K562 (cell line): Measurements from ENCODE around the gene SUPT20HL1. TPM values are rescaled to one million over a fixed set of nuclear protein-coding genes. Genes with fewer than 3 reads are reported as not detected.

Source experiments
- ATAC-seq: fragments of 200-7000 bp; cut with Tn5 transposase; 3 replicates; pipeline ENCODE4 v1.9.1; 2020; ENCODE audit warnings: moderate library complexity
- BruUV-seq: library from RNA; stranded (reverse); fragments of 400-500 nt; replicated peaks from 2 replicates; lab custom pipeline; 2021; lab: Mats Ljungman, UMichigan
- CTCF ChIA-PET: fragments of 300-600 bp; formaldehyde crosslinking; extraction: SDS; loops from one replicate; lab custom pipeline; 2021; ENCODE audit warnings: low intra/inter-chr PET ratio; lab: Yijun Ruan, JAX
- POLR2A ChIA-PET: fragments of 300-600, 350-650 bp; sonication (Branson Sonifier 250); formaldehyde crosslinking; extraction: SDS; loops from one replicate; lab custom pipeline; 2021; ENCODE audit warnings: antibody characterized with exemption, inconsistent platforms; lab: Yijun Ruan, JAX
- DNase-seq, 4 experiments: peaks; one replicate each; pipeline versions ENCODE4 v3.0.0 to v3.0.0-alpha.2; 2011 to 2018; ENCODE audit warnings: low spot score in 3 of 4, mixed read lengths in 3 of 4; ENCODE audit errors: extremely low read depth in 1 of 4
- FAIRE-seq: peaks from 2 replicates; lab custom pipeline; 2011; peaks lifted over from hg19 to GRCh38; lab: Jason Lieb, UNC
- H2AFZ ChIP-seq: 2 replicates; pipeline ENCODE4 v1.6.0; 2011; ENCODE audit warnings: low read depth, low read length, control low read depth, inconsistent platforms
- H3K27ac ChIP-seq: fragments of 200-600 bp; 3 replicates; pipeline ENCODE4 v1.8.0; 2011; ENCODE audit warnings: low read depth, mild to moderate bottlenecking, control low read depth, inconsistent platforms, low read length, moderate library complexity, mixed read lengths; ENCODE audit errors: extremely low read depth
- H3K27me3 ChIP-seq, 2 experiments: fragments of 300-600 bp in 1 of 2; 2 replicates in 1 of 2; 3 replicates in 1 of 2; pipeline versions ENCODE4 v1.6.0 to v1.8.0; 2011; ENCODE audit warnings: inconsistent platforms in 2 of 2, low read length in 2 of 2, mild to moderate bottlenecking in 1 of 2, mixed read lengths in 1 of 2, moderate library complexity in 1 of 2; ENCODE audit not compliant: control insufficient read depth in 2 of 2, insufficient read depth in 2 of 2
- H3K36me3 ChIP-seq: fragments of 300-600 bp; 3 replicates; pipeline ENCODE4 v1.8.0; 2011; ENCODE audit warnings: mild to moderate bottlenecking, low read length, inconsistent platforms; ENCODE audit not compliant: control insufficient read depth, insufficient read depth
- H3K4me1 ChIP-seq, 2 experiments: fragments of 200-600 bp in 1 of 2; replicated peaks in 1 of 2; 2 replicates in 1 of 2; 3 replicates in 1 of 2; pipeline versions ENCODE4 v1.5.1 to v1.8.0; 2011; ENCODE audit warnings: inconsistent platforms in 2 of 2, low read length in 2 of 2, mild to moderate bottlenecking in 1 of 2, mixed read lengths in 1 of 2, moderate library complexity in 1 of 2; ENCODE audit not compliant: control insufficient read depth in 2 of 2, insufficient read depth in 2 of 2
- H3K4me2 ChIP-seq: 2 replicates; pipeline ENCODE4 v1.6.1; 2011; ENCODE audit warnings: low read length, control low read depth, inconsistent platforms, mixed read lengths; ENCODE audit not compliant: insufficient read depth
- H3K4me3 ChIP-seq: fragments of 200-600 bp; sonication (generic), shearing (Covaris generic); 2 replicates; pipeline ENCODE4 v1.5.1; 2016; ENCODE audit warnings: control low read depth, inconsistent platforms
- H3K79me2 ChIP-seq: fragments of 200-600 bp; 3 replicates; pipeline ENCODE4 v1.8.0; 2011; ENCODE audit warnings: low read length, inconsistent platforms; ENCODE audit not compliant: control insufficient read depth, insufficient read depth
- H3K9ac ChIP-seq, 2 experiments: 2 replicates each; pipeline versions ENCODE4 v1.6.0 to v1.6.1; 2011; ENCODE audit warnings: low read depth in 2 of 2, low read length in 2 of 2, control low read depth in 1 of 2, inconsistent platforms in 1 of 2, mild to moderate bottlenecking in 1 of 2, mixed read lengths in 1 of 2; ENCODE audit not compliant: insufficient read depth in 1 of 2
- H3K9me1 ChIP-seq: one replicate; pipeline ENCODE4 v1.6.0; 2011; ENCODE audit warnings: inconsistent platforms, mild to moderate bottlenecking, low read length, moderate library complexity; ENCODE audit not compliant: control insufficient read depth, insufficient read depth
- H3K9me3 ChIP-seq: replicated peaks from 2 replicates; pipeline ENCODE4 v1.5.1; 2011; ENCODE audit warnings: low read depth, low read length, inconsistent platforms; ENCODE audit not compliant: control insufficient read depth, insufficient read depth
- H4K20me1 ChIP-seq: replicated peaks from 2 replicates; pipeline ENCODE4 v1.6.1; 2011; ENCODE audit warnings: low read length, inconsistent platforms, mixed read lengths; ENCODE audit not compliant: control insufficient read depth, insufficient read depth
- DDX20 ChIP-seq: fragments of 450-650 bp; IDR thresholded peaks from 2 replicates; pipeline ENCODE4 v1.6.1; 2016; ENCODE audit warnings: missing genetic modification characterization, low read depth, mild to moderate bottlenecking, missing compliant biosample characterization, moderate library complexity
- GABPB2 ChIP-seq: fragments of 250-450 bp; sonication (Bioruptor Pico); conservative IDR thresholded peaks from 2 replicates; pipeline ENCODE4 v1.5.1; 2021; ENCODE audit warnings: mild to moderate bottlenecking
- HDGF ChIP-seq: fragments of 450-650 bp; IDR thresholded peaks from 2 replicates; pipeline ENCODE4 v1.6.1; 2016
- HLTF ChIP-seq: fragments of 450-650 bp; IDR thresholded peaks from 2 replicates; pipeline ENCODE4 v1.6.1; 2016
- MTA3 ChIP-seq: fragments of 450-650 bp; formaldehyde crosslinking; IDR thresholded peaks from 2 replicates; pipeline ENCODE4 v1.6.1; 2017; ENCODE audit warnings: mild to moderate bottlenecking, borderline replicate concordance
- NCOA6 ChIP-seq: fragments of 450-650 bp; IDR thresholded peaks from 2 replicates; pipeline ENCODE4 v1.6.1; 2017; ENCODE audit warnings: mild to moderate bottlenecking
- NEUROD1 ChIP-seq: fragments of 150-350 bp; IDR thresholded peaks from 2 replicates; pipeline ENCODE4 v1.6.1; 2014; ENCODE audit warnings: borderline replicate concordance, low read length, low read depth; ENCODE audit not compliant: partially characterized antibody
- ZFX ChIP-seq: sonication (generic); formaldehyde crosslinking; IDR thresholded peaks from 2 replicates; pipeline ENCODE4 v1.8.0; 2022; ENCODE audit warnings: mild to moderate bottlenecking, missing genetic modification reagents, moderate library complexity
- ZNF184 ChIP-seq: sonication (generic); formaldehyde crosslinking; IDR thresholded peaks from 2 replicates; pipeline ENCODE4 v1.5.0; 2020; ENCODE audit warnings: missing genetic modification reagents
- WGBS: fragments of 100-300 bp; shearing (Covaris generic); methylation state at CpG from one replicate; pipeline ENCODE4 v1.1.6; 2016; ENCODE audit warnings: low coverage, mixed read lengths; ENCODE audit not compliant: insufficient coverage; ENCODE audit errors: missing lambda C conversion rate; 5-methylcytosine and 5-hydroxymethylcytosine counted together
- in situ Hi-C: fragments of 300-500 bp; cut with MboI; formaldehyde crosslinking; loops from 4 replicates; pipeline ENCODE4 v1.15.0; 2018; ENCODE audit warnings: inconsistent platforms, mixed read lengths
- intact Hi-C: fragments of 100-400 bp; cut with micrococcal nuclease; formaldehyde crosslinking; loops from 2 replicates; pipeline ENCODE4 v1.14.2; 2022
- polyA plus RNA-seq, 8 experiments: library from polyadenylated mRNA; depleted of rRNA in 4 of 8; stranded (reverse) in 5 of 8; unstranded in 3 of 8; fragments of >200 nt; fragmentation: Nextera tagmentation in 2 of 8; fragmentation: Illumina TruSeq in 1 of 8; extraction: Ambion mirVana in 2 of 8; extraction: Trizol in 1 of 8; gene quantifications; 2 replicates each; pipeline versions ENCODE4 v1.2.1 to v1.2.3, GENCODE V29; 2011 to 2014; ENCODE audit warnings: inconsistent platforms in 1 of 8, missing spikeins in 1 of 8
- total RNA-seq, 7 experiments: library from RNA; depleted of rRNA in 6 of 7; stranded (reverse); fragments of >200 nt in 6 of 7; fragmentation: Illumina TruSeq in 2 of 7; extraction: Trizol in 2 of 7; gene quantifications; 2 replicates each; pipeline versions ENCODE4 v1.2.1 to v1.2.3, GENCODE V29; 2011 to 2021; ENCODE audit warnings: low replicate concordance in 1 of 7
- TF ChIP-seq, protein P1 (sequence below), 3 experiments: IDR thresholded peaks in 2 of 3; conservative IDR thresholded peaks in 1 of 3; 2 replicates each; pipeline ENCODE4 v1.5.1; 2011 to 2012; ENCODE audit warnings: low read length in 3 of 3, mild to moderate bottlenecking in 3 of 3, control low read depth in 2 of 3, improper control_type of control experiment in 1 of 3, inconsistent platforms in 1 of 3, low read depth in 1 of 3, mixed read lengths in 1 of 3, moderate library complexity in 1 of 3; ENCODE audit not compliant: insufficient read depth in 2 of 3
- TF ChIP-seq, protein P2 (sequence below): sonication (generic); formaldehyde crosslinking; IDR thresholded peaks from 2 replicates; pipeline ENCODE4 v1.8.0; 2023; ENCODE audit warnings: mild to moderate bottlenecking, missing genetic modification reagents
- TF ChIP-seq, protein P3 (sequence below): sonication (generic); formaldehyde crosslinking; IDR thresholded peaks from 2 replicates; pipeline ENCODE4 v1.8.0; 2023; ENCODE audit warnings: missing genetic modification reagents, mild to moderate bottlenecking, borderline replicate concordance

The SUPT20HL1 gene
- total and polyA plus RNA-seq, 9 of the 15 experiments (the other 6 are each of a cell fraction or from before 2014, with no cell fraction given): not detected

DNA sequence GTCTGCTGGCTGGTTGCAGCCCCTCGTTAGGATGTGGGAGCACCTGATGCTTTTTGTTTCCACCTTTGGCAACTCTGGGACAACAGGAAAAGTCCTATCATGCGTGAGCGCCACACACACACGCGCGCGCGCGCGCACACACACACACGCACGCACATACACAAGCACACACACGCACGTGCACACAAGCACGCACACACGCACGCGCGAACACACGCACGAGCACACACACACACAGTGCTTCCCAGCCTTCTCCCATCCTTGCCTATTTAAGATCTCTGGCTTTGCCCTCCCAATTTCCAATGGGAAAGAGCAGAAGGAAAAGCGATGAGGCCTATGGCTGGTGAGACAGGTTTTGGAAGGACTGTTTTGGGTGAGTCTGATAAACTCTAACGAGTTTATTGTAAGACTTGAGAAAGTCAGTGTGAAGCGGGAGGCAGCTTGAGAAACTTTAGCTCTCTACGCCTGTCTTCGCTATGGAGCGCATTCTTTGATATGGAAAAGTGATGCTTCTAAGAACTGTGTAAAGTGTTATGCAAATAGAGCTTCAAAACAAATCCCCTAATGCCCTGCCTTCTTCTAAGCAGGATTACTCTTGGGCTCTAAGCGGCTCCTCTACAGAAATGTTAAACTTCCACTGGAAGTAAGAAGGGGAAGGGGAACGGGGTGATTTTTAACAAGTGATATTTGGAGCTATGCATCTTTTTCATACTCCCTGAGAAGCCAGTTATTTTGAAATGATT is 11.8 kb downstream of the SUPT20HL1 start:
- no peak overlapping the region for H3K9ac ChIP-seq
- CTCF ChIA-PET: no interaction called here
- POLR2A ChIA-PET: no interaction called here
- DNase-seq (no peak), ATAC-seq (no peak), FAIRE-seq (no peak)
- no peak overlapping the region for H3K4me3 ChIP-seq
- H3K36me3 ChIP-seq: no peaks in the 10 kb centered on the region
- in situ Hi-C loops: no loop called here
- 24% methylated on average over 21 of the region's 29 CpGs for WGBS
- H4K20me1 ChIP-seq: no peaks in the 10 kb centered on the region
- no peaks in the 10 kb centered on the region for H3K79me2 ChIP-seq
- intact Hi-C loops: no loop called here
- no TSS peak for BruUV-seq
- H2AFZ ChIP-seq: no peak overlapping the region
- H3K9me1 ChIP-seq: no peaks in the 10 kb centered on the region
- no peak overlapping the region for H3K27ac ChIP-seq
- H3K4me1 ChIP-seq: no peaks in the 10 kb centered on the region
- H3K27me3 ChIP-seq: peaks cover 0 to 9% of the 10 kb centered on the region in 2 experiments; a peak in 3 of 5 replicates
- no peaks in the 10 kb centered on the region for H3K9me3 ChIP-seq
- H3K4me2 ChIP-seq: no peak overlapping the region
- TF ChIP-seq, protein P1, sequence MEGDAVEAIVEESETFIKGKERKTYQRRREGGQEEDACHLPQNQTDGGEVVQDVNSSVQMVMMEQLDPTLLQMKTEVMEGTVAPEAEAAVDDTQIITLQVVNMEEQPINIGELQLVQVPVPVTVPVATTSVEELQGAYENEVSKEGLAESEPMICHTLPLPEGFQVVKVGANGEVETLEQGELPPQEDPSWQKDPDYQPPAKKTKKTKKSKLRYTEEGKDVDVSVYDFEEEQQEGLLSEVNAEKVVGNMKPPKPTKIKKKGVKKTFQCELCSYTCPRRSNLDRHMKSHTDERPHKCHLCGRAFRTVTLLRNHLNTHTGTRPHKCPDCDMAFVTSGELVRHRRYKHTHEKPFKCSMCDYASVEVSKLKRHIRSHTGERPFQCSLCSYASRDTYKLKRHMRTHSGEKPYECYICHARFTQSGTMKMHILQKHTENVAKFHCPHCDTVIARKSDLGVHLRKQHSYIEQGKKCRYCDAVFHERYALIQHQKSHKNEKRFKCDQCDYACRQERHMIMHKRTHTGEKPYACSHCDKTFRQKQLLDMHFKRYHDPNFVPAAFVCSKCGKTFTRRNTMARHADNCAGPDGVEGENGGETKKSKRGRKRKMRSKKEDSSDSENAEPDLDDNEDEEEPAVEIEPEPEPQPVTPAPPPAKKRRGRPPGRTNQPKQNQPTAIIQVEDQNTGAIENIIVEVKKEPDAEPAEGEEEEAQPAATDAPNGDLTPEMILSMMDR (IDR thresholded peaks at IDR 0.05 in 2 of 3, conservative IDR thresholded peaks at IDR 0.05 in 1 of 3; ENCODE audit: insufficient read depth in 2 of 3, low read depth in 1 of 3, low read length in 3 of 3): no peak
- no peak for TF ChIP-seq NCOA6
- TF ChIP-seq GABPB2: no peak
- TF ChIP-seq, protein P2, sequence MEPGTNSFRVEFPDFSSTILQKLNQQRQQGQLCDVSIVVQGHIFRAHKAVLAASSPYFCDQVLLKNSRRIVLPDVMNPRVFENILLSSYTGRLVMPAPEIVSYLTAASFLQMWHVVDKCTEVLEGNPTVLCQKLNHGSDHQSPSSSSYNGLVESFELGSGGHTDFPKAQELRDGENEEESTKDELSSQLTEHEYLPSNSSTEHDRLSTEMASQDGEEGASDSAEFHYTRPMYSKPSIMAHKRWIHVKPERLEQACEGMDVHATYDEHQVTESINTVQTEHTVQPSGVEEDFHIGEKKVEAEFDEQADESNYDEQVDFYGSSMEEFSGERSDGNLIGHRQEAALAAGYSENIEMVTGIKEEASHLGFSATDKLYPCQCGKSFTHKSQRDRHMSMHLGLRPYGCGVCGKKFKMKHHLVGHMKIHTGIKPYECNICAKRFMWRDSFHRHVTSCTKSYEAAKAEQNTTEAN (CRISPR knock-in tag): no peak
- no peak for TF ChIP-seq ZFX (CRISPR knock-in tag)
- TF ChIP-seq MTA3: no peak
- TF ChIP-seq DDX20 (tag): no peak
- TF ChIP-seq HLTF: no peak
- TF ChIP-seq NEUROD1: no peak
- TF ChIP-seq, protein P3, sequence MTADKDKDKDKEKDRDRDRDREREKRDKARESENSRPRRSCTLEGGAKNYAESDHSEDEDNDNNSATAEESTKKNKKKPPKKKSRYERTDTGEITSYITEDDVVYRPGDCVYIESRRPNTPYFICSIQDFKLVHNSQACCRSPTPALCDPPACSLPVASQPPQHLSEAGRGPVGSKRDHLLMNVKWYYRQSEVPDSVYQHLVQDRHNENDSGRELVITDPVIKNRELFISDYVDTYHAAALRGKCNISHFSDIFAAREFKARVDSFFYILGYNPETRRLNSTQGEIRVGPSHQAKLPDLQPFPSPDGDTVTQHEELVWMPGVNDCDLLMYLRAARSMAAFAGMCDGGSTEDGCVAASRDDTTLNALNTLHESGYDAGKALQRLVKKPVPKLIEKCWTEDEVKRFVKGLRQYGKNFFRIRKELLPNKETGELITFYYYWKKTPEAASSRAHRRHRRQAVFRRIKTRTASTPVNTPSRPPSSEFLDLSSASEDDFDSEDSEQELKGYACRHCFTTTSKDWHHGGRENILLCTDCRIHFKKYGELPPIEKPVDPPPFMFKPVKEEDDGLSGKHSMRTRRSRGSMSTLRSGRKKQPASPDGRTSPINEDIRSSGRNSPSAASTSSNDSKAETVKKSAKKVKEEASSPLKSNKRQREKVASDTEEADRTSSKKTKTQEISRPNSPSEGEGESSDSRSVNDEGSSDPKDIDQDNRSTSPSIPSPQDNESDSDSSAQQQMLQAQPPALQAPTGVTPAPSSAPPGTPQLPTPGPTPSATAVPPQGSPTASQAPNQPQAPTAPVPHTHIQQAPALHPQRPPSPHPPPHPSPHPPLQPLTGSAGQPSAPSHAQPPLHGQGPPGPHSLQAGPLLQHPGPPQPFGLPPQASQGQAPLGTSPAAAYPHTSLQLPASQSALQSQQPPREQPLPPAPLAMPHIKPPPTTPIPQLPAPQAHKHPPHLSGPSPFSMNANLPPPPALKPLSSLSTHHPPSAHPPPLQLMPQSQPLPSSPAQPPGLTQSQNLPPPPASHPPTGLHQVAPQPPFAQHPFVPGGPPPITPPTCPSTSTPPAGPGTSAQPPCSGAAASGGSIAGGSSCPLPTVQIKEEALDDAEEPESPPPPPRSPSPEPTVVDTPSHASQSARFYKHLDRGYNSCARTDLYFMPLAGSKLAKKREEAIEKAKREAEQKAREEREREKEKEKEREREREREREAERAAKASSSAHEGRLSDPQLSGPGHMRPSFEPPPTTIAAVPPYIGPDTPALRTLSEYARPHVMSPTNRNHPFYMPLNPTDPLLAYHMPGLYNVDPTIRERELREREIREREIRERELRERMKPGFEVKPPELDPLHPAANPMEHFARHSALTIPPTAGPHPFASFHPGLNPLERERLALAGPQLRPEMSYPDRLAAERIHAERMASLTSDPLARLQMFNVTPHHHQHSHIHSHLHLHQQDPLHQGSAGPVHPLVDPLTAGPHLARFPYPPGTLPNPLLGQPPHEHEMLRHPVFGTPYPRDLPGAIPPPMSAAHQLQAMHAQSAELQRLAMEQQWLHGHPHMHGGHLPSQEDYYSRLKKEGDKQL (CRISPR knock-in tag): no peak
- TF ChIP-seq HDGF: no peak
- no peak for TF ChIP-seq ZNF184
